Endothelial cell of umbilical vein (primary cell): Measurements from ENCODE around the gene VGLL3.

Source experiments
- CTCF ChIP-seq, 2 donors: IDR thresholded peaks; 1 replicate in 1 of 2; 2 replicates in 1 of 2; pipeline ENCODE4 v1.5.1; 2011; ENCODE audit warnings: low read length in 2 of 2, mild to moderate bottlenecking in 2 of 2, moderate library complexity in 2 of 2, control low read depth in 1 of 2, inconsistent platforms in 1 of 2, low read depth in 1 of 2; ENCODE audit not compliant: insufficient read depth in 1 of 2; ENCODE audit errors: extremely low read depth in 1 of 2
- EZH2 ChIP-seq: IDR thresholded peaks from 2 replicates; pipeline ENCODE4 v1.6.1; 2012; ENCODE audit warnings: borderline replicate concordance, low read depth, mild to moderate bottlenecking, moderate library complexity, low read length, inconsistent platforms; ENCODE audit not compliant: severe bottlenecking
- FOS ChIP-seq: IDR thresholded peaks from 2 replicates; pipeline ENCODE4 v1.6.1; 2011; ENCODE audit warnings: mild to moderate bottlenecking, low read length, moderate library complexity, borderline replicate concordance; ENCODE audit not compliant: insufficient read depth
- MYC ChIP-seq: IDR thresholded peaks from one replicate; pipeline ENCODE4 v1.6.1; 2011; ENCODE audit warnings: mild to moderate bottlenecking, low read depth, low read length
- POLR2A ChIP-seq: IDR thresholded peaks from 2 replicates; pipeline ENCODE4 v1.6.1; 2012; ENCODE audit warnings: low read depth, mild to moderate bottlenecking, control low read depth, low read length
- POLR2AphosphoS5 ChIP-seq: IDR thresholded peaks from 2 replicates; pipeline ENCODE4 v1.6.1; 2012; ENCODE audit warnings: low read depth, mild to moderate bottlenecking, control low read depth, low read length, moderate library complexity; ENCODE audit not compliant: insufficient read depth

- no peak for TF ChIP-seq MYC
- no peak for TF ChIP-seq CTCF (IDR thresholded peaks at IDR 0.05; ENCODE audit: extremely low read depth in 1 of 2, insufficient read depth in 1 of 2, low read depth in 1 of 2, low read length in 2 of 2)
- no peak for TF ChIP-seq POLR2A
- no peak for TF ChIP-seq POLR2AphosphoS5
- no peak for TF ChIP-seq EZH2
- no peak for TF ChIP-seq FOS
Measured at GRCh38 chr3:87000940-87001339, 10.0 kb upstream of the VGLL3 start.
